GM19351 (cell line): Measurements from ENCODE around the gene NINJ1.

Experiments
- ATAC-seq: cut with Tn5 transposase; IDR thresholded peaks from one replicate; pipeline ENCODE4 v1.9.1; 2021; ENCODE audit warnings: mild to moderate bottlenecking, moderate library complexity; ENCODE audit not compliant: unreplicated experiment

The NINJ1 gene

GRCh38 chr9:93090091-93090655 lies 43.9 kb downstream of the NINJ1 start:
- no peak for ATAC-seq

GRCh38 chr9:93089481-93089991 lies 44.5 kb downstream of the NINJ1 start:
- no peak for ATAC-seq

GRCh38 chr9:93089024-93089423 lies 45.0 kb downstream of the NINJ1 start:
- ATAC-seq, result no peak

- ATAC-seq, result no peak
These were observed 45.4 kb downstream of the NINJ1 start for GRCh38 chr9:93088656-93089015.

- no peak for ATAC-seq
These were observed 45.9 kb downstream of the NINJ1 start for GRCh38 chr9:93087971-93088655.

- no peak for ATAC-seq
These were observed 47.4 kb downstream of the NINJ1 start for GRCh38 chr9:93086447-93087224.

- no peak for ATAC-seq
These were observed 48.4 kb downstream of the NINJ1 start for GRCh38 chr9:93085676-93086075.

GRCh38 chr9:93084471-93084881 lies 49.6 kb downstream of the NINJ1 start:
- ATAC-seq, result no peak

- ATAC-seq, result no peak
These were observed 50.2 kb downstream of the NINJ1 start for GRCh38 chr9:93083592-93084470.

GRCh38 chr9:93082841-93083411 lies 51.1 kb downstream of the NINJ1 start:
- no peak for ATAC-seq

- ATAC-seq, result no peak
These were observed 52.1 kb downstream of the NINJ1 start for GRCh38 chr9:93081931-93082330.

- ATAC-seq, result no peak
These were observed 52.9 kb downstream of the NINJ1 start for GRCh38 chr9:93081081-93081529.

GRCh38 chr9:93080406-93080805 lies 53.6 kb downstream of the NINJ1 start:
- ATAC-seq, result no peak

GRCh38 chr9:93079371-93079770 lies 54.7 kb downstream of the NINJ1 start:
- ATAC-seq, result no peak

GRCh38 chr9:93077811-93078210 lies 56.2 kb downstream of the NINJ1 start:
- no peak for ATAC-seq

GRCh38 chr9:93077367-93077766 lies 56.7 kb downstream of the NINJ1 start:
- no peak for ATAC-seq

- no peak for ATAC-seq
These were observed 57.3 kb downstream of the NINJ1 start for GRCh38 chr9:93076792-93077128.

- ATAC-seq, result no peak
These were observed 57.8 kb downstream of the NINJ1 start for GRCh38 chr9:93076101-93076791.

GRCh38 chr9:93072383-93072795 lies 61.7 kb downstream of the NINJ1 start:
- ATAC-seq, result no peak
